GM21381 (cell line): ENCODE data around the gene CNOT3.
"Not testable (repeated sequence)": the region's sequence is repeated elsewhere in the genome, so short reads cannot be mapped to it uniquely, and the experiment has no call there.

Experiments
- ATAC-seq: cut with Tn5 transposase; IDR thresholded peaks from one replicate; pipeline ENCODE4 v1.9.1; 2021; ENCODE audit warnings: mild to moderate bottlenecking, moderate library complexity; ENCODE audit not compliant: unreplicated experiment

CNOT3 gene

DNA sequence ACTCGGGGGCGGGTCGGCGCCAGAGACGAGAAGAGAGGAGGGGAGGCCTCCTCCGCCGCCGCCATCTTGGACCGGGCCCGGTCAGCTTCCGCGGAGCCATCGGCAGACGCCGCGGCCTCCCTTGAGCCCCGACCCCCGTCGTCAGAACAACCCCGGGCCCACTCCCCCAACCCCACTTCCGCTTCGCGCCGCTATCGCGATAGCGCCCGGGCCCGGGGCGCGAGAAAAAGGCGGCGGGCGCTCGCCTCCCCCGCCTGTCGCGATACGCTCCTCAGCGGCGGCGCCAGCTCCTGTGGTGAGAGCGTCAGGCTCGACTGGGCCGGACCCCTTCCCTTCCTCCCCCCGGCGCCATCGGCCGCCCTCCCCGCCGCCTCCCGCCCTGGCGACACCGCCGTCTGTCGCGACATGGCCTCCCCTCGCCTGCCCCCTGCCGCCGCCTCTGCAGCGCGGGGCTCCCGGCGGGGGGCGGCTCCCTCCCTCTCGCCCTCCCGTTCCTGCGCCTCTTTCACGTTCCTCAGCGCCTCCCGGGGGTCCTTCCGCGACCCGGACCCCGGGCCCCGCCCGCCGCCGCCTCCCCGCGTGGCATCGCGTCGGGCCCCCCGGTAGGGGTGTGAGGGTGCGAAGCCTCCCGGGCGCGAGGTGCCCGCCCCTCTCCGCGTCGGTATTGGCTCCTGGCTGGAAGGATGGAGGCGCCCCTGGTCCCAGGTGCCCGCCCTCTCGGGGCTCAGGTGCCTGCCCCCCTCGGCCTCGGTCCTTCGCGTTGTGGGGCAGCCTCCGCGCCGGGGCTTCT, at the start of gene CNOT3:
TSS of gene CNOT3 (plus strand) at position 64 of the 790 bp plus-strand sequence. CDS start 5,217 bp downstream, outside the sequence.
- no peak for ATAC-seq

DNA sequence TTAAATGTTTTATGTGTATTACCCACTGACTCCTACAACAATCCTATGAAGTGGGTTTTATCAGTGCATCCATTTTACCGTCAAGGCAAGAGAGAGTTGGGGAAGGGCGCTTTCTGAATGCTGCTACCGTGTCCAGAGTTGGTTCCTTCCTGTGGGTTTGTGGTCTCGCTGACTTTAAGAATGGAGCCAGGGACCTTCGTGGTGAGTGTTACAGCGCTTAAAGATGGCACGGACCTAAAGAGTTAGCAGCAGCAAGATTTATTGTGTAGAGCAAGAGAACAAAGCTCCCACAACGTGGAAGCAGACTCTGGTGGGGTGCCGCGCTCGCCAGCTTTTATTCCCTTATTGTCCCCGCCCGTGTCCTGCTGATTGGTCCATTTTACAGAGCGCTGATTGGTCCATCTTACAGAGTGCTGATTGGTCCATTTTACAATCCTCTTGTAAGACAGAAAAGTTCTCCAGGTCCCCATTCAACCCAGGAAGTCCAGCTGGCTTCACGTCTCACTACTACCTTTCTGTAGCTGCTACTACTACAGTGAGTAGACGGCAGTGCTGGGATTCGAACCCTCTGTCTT, 43.0 kb upstream of the CNOT3 start:
- no peak for ATAC-seq

DNA sequence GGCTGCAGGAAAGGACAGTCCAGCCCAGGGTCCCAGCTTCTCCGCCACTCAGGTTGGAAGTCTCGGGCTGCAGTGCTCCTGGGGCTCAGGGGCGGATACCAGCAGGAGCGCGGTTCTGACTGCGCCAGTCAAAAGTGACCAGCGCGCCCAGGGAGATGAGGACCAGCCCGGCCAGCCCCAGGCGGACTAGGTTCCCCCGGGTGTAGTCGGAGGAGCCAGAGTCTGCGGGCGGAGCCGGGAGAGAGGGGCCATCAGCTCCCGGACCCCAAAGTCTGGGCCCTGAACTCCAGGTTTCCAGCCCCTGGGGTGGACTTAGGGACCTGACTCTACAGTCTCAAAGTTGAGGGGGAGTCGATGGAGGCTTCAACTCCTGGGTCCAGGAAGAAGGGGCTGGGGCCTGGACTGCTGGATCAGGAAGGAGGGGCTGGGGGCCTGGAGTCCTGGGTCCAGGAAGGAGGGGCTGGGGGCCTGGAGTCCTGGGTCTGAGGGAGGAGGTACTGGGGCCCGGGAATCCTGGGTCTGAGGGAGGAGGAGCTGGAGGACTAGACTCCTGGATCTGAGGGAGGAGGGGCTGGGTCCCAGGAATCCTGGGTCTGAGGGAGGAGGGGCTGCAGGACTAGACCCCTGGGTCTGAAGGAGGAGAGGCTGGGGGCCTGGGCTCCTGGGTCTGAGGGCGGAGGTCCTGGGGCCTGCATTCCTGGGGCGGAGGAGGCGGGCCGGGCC, 42.3 kb upstream of the CNOT3 start:
- ATAC-seq: no peak

DNA sequence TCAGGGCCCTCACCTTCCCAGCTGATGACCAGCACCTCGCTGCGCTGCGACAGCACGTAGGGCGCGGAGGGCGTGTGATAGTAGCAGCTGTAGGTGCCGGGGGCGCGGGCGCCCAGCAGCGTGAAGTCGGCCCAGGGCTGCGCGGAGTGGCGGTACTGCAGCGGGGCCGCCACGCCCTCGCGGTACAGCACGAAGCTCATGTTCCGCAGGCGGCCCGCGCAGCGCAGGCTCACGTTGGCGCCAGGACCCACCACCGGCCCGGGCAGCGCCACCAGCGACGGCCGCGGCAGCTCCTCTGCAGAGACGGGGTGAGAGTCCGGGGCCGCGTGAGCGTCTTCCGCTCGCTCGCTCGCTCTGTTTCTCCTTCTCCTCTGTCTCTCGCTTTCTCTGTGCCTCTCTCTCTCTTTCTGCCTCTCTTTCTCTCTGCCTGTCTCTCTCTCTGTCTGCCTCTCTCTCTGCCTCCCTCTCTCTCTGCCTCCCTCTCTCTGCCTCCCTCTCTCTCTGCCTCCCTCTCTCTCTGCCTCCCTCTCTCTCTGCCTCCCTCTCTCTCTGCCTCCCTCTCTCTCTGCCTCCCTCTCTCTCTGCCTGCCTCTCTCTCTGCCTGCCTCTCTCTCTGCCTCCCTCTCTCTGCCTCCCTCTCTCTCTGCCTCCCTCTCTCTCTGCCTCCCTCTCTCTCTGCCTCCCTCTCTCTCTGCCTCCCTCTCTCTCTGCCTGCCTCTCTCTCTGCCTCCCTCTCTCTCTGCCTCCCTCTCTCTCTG, 41.5 kb upstream of the CNOT3 start:
- not testable (repeated sequence) for ATAC-seq

DNA sequence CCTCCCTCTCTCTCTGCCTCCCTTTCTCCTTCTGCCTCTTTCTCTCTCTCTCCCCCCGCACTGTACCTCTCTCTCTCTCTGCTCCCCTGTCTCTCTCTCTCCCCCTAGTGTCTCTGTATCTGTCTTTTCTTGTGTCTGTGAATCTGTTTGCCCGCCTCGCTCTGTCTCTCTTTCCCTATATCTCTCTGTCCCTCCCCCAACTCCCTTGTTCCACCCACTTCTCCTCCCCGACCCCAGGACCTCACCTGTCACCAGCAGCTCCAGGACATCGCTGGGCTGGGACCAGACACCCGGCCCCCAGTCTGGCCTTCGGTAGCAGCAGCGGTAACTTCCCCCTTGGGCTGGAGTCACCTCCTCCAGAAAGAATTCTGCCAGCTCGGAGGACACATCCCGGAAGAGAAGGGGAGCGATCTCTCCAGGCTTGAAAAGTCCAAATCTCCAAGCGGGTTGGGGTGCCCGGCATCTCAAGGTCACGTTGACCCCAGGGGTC, 40.9 kb upstream of the CNOT3 start:
- no peak for ATAC-seq

DNA sequence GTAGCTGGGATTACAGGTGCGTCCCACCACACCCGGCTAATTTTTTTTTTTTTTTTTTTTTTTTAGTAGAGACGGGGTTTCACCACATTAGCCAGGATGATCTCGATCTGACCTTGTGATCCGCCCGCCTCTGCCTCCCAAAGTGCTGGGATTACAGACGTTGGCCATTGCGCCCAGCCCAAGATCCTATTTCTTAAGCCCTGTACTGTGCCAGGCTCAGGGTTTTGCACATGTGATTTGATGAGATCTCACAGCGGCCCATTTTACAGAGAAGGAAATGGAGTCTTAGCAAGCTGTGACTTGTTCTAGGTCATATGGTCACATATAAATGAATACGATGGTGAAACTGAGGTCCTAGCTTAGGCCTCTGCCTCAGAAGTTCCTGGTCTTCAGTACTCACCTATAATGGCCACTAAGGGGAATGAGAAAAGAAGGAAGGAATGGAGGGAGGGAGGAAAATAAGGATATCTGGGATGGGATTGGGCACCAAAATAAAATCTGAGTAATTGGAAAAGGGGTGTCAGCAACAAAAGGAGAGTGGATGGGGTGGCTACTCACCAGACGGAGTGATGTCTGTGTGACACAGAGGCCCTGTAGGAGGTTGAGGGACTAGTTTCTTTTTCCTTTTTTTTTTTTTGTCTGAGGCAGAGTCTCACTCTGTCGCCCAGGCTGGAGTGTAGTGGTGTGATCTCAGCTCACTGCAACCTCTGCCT, 38.2 kb upstream of the CNOT3 start:
- no peak for ATAC-seq

DNA sequence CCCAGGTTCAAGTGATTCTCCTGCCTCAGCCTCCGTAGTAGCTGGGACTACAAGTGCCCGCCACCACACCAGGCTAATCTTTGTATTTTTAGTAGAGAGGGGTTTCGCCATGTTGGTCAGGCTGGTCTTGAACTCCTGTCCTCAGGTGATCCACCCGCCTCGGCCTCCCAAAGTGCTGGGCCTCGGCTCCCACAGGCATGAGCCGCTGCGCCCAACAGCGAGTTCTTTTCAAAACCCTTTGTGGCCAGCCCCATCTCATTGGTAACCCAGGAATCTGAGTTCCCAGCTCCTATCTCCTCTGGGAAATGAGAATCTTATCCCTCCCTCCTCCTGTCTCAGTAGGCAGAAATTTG, 37.7 kb upstream of the CNOT3 start:
- ATAC-seq: not testable (repeated sequence)

DNA sequence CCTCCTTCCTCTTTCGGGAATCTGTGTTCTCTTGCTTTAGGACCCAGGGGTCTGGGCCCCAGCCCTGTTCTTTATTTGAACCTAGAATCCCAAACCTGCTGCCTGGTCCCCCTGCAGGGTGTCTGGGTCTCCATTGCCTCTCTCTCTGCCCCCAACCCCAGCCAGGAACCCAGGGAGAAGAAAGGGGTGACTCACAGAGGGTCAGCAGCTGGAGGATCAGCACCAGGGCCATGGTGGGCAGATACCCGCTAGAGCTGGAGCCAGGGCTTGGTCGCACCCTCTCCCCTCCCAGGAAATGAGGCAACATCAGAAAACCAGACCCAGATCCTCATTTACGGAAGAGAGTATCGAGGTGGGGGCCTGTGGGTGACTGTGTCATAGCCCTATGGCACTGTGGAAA, 37.0 kb upstream of the CNOT3 start, which contains the start of gene OSCAR:
TSS of gene OSCAR (minus strand) at position 243 of the 400 bp plus-strand sequence. CDS start at position 232, 11 bp downstream.
- ATAC-seq: no peak

DNA sequence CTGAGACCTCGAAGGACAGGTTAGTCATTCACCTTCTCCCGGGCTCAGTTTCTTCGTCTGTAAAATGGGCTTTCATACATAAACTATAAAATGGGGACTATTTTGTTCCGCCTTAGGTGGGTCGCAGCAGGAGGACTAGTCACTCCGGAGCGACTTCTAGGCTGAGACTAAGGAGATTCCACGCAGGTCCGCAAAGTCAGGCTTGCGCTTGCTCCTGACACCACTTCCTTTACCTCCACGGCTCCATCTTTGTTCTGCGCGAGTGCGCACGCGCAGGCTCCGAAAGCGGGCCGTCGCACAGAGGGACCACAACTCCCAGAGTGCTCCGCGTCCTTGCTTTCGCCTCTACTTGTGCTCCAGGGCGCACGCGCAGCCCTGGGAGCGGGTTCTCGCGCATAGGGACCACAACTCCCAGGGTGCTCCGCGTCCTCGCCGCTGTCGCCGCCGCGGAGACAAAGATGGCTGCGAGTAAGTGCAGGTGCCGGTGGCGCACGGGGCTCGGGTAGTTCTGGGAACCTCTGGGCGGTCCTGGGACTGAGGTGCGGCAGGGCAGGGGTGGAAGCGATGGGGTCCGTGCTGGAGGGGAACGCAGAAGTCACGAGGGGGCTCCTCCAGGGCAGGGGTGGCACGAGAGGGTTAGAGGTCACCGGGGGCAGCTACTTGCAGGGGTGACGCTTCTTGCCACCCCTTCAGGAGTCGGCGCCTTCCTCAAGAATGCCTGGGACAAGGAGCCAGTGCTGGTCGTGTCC, 35.0 kb upstream of the CNOT3 start, which contains the start of gene NDUFA3:
TSS of gene NDUFA3 (plus strand) at position 435 of the 749 bp plus-strand sequence. CDS start at position 459, 24 bp downstream.
- peak; percentile 91 for ATAC-seq

DNA sequence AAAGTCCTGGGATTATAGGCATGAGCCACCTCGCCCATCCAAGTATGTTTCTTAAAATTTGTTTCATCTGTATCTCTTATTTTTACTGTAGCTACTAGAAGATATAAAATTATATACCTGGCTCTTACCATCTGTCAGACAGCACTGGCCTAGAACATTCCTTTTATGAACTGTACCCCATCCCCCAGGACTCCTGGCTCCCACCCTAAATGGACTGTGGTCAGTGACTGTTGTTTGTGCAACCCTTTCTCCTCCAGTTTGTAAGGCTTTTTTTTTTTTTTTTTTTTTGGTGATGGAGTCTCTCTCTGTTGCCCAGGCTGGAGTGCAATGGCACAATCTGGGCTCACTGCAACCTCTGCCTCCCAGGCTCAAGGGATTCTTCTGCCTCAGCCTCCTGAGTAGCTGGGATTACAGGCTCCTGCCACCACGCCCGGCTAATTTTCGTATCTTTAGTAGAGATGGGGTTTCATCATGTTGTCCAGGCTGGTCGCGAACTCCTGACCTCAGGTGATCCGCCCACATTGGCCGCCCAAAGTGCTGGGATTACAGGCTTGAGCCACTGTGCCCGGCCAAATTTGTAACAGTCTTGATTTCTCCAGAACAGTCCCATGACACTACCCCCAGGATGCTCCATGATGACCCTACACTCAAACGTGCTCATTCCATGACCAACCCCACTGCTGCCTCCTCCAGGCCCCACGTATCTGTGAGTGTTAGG, 32.4 kb upstream of the CNOT3 start:
- no peak for ATAC-seq

DNA sequence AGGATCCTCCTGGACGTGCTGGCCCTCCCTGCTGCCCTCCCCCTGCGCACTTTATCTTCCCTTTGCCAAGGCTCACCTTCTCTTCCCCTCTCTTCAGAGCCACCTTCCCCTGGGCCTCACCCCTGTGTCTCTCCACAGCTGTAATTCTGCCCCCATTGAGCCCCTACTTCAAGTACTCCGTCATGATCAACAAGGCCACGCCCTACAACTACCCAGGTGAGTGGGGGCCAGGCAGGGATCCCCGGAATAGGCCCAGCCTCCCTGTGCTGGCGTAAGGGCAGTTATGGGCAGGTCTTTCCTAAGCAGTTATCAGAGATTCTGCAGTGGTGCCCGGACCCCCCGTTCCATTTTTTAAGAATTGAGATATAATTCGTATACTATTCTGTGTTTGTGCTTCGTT, 31.8 kb upstream of the CNOT3 start:
- no peak for ATAC-seq

DNA sequence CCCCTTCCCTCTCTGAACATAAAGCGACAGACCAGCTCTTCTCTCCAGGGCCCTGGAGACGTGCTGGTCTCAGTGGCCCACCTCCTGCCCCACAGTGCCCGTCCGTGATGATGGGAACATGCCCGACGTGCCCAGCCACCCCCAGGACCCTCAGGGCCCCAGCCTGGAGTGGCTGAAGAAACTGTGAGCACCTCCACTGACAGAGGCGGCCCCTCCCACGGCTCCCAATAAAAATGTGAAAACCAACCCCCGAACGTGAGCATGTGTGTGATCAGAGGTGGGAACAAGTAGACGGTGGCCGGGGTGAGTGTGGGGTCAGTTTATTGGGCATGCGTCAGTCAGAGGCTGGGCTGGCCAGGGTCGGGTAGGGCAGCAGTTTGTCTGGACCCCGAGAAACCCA, 30.8 kb upstream of the CNOT3 start:
- no peak for ATAC-seq

DNA sequence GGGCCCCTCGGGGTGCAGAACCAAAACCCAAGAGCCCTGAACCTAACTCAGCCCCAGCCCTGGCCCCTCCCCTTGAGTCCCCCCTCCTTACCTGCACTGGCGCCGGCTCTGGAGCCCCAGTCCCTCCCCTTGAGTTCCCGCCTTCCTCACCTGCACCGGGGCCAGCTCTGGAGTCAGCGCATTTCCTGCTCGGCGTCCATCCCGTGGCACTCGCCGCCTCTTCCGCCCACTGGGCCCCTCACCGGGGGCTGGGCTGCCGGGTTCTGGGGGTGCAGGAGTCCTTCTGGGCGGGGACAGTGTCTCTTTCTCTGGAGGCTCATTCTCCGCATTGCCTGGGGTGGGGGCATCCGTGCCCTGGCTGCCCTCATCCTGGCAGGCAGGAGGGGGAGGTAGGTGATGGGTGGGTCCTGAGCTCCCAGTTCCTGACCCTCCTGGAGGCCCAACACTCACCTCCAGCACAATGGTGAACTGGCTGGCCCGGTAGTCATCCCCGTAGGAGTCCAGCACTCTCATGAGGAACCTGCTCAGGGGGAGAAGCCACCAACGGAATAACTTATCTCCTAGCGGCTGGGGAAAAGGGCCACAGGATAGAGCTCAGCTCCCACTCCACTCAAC, 29.6 kb upstream of the CNOT3 start:
- no peak for ATAC-seq

DNA sequence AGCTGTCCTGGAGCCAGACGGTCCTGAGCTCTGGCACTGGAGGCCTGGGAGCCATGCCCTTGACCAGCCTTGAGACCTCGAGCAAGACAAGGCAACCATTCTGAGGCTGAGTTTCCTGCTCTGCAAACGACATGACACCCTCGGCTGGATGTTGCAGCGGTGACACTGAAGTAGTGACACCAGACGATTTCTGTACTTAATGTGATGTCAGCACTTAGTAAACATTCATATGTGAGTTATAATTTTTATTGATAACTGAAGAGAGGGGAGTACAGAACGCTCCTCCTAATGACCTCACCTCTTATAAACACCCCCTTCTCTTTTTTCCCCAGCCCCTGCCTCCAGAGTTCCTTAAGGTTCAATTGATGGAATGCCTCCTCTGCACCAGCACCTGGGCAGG, 29.1 kb upstream of the CNOT3 start:
- ATAC-seq: no peak

DNA sequence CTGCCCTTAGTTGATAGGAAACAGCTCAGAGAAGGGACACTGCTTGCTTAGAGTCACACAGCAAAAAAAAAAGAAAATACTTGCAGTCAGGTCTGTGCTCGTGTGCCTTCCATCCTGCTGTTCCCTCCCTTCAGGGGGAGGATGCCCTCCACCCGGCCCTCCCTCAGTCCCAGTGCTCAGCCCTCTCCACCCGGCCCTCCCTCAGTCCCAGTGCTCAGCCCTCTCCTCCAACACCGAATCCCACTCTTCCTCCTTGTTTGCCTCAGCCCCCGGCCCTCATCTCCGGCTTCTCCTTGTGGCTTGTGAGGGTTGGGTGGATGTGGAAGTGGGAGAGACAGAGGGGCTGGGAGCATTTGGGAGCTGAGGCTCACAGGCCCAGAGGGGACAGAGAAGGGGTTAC, 27.9 kb upstream of the CNOT3 start:
- no peak for ATAC-seq

DNA sequence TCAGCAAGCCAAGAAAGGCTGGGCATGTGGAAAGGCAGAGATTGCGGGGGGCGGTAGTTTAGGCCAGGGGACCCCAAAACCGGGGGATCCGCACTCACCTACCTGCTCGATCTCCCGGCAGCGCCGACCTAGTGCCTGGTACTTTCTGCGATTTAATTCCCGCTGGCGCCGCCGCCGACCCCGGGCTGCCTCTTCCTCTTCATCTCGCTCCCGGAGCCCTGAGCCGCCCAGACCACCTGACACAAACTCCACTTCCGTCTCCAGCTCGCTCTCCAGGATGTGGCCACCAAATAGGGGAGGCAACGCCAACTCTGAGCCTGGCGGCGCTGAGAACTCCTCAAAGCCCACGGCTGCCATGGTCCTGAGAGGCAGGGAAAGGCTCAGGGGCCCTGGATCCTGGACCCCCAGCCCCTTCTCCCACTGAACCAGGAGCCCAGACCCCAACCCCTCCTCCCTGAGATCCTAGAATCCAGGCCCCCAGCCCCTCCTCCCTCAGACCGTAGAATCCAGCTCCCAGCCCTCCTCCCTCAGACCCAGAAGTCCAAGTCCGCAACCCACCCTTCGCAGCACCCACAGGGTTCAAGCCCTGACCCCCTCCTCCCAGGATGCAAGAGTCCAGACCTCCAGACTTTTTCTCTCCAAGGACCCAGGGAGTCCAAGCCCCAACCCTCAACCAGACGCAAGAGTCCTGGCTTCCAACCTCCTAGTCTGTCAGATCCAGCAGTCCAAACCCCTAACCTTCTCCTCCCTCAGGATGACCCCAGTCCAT, 23.0 kb upstream of the CNOT3 start:
- peak; percentile 32 for ATAC-seq
